Middle frontal gyrus (tissue), 1 donor: ENCODE measurements around the gene FBXW9.
"Not testable (repeated sequence)": the region's sequence is repeated elsewhere in the genome, so short reads cannot be mapped to it uniquely, and the experiment has no call there.

Experiments used
- DNase-seq: peaks from one replicate; pipeline ENCODE4 v3.0.0-alpha.2; 2015; ENCODE audit warnings: low spot score; ENCODE audit errors: extremely low spot score

FBXW9 gene

GRCh38 chr19:12656899-12657571 lies 39.4 kb downstream of the FBXW9 start:
- DNase-seq = no peak

- no peak for DNase-seq
Measured at GRCh38 chr19:12655546-12655945, 40.9 kb downstream of the FBXW9 start.

GRCh38 chr19:12652219-12652618 lies 44.2 kb downstream of the FBXW9 start:
- DNase-seq = no peak

GRCh38 chr19:12649941-12650340 lies 46.5 kb downstream of the FBXW9 start:
- DNase-seq = no peak

GRCh38 chr19:12648088-12648487 lies 48.3 kb downstream of the FBXW9 start:
- no peak for DNase-seq

GRCh38 chr19:12647490-12648071 lies 48.9 kb downstream of the FBXW9 start:
- DNase-seq = no peak

- DNase-seq = no peak
Measured at GRCh38 chr19:12647047-12647446, 49.4 kb downstream of the FBXW9 start.

- no peak for DNase-seq
Measured at GRCh38 chr19:12646551-12646950, 49.9 kb downstream of the FBXW9 start.

GRCh38 chr19:12643716-12644115 lies 52.7 kb downstream of the FBXW9 start:
- not testable (repeated sequence) for DNase-seq

GRCh38 chr19:12642506-12642905 lies 53.9 kb downstream of the FBXW9 start:
- DNase-seq = no peak

- no peak for DNase-seq
Measured at GRCh38 chr19:12641456-12641855, 55.0 kb downstream of the FBXW9 start.

- peak; percentile 60 for DNase-seq
Measured at GRCh38 chr19:12639901-12640613, 56.4 kb downstream of the FBXW9 start.
